Panc1 (cell line): Measurements from ENCODE around the gene CAPN3.

Experiments
- CTCF ChIP-seq: fragments of 450-650 bp; IDR thresholded peaks from 2 replicates; pipeline ENCODE4 v1.5.1; 2017; ENCODE audit warnings: mild to moderate bottlenecking
- TCF7L2 ChIP-seq: IDR thresholded peaks from 2 replicates; pipeline ENCODE4 v1.6.1; 2011; ENCODE audit warnings: mild to moderate bottlenecking, low read depth, low read length, inconsistent platforms

GRCh38 chr15:42367041-42367440 is 7.7 kb downstream of the CAPN3 start:
- TF ChIP-seq TCF7L2 (no peak), CTCF (no peak)
